ENCODE results near the gene STK25.

The STK25 gene

GRCh38 chr2:241491549-241492173 is 16.7 kb downstream of the STK25 start:
- H3K4me1 ChIP-seq (ENCODE audit: control insufficient read depth in 2 of 2, insufficient read depth in 1 of 2, low read depth in 1 of 2, low read length in 2 of 2): no peaks in the 10 kb centered on the region
- H3K79me1 ChIP-seq (ENCODE audit: low read depth, low read length): no peaks in the 10 kb centered on the region
- no peak for DNase-seq (ENCODE audit: low spot score)
- no peak overlapping the region for H3K14ac ChIP-seq (ENCODE audit: low read length)
- H3K27me3 ChIP-seq (ENCODE audit: control insufficient read depth in 3 of 3, insufficient read depth in 3 of 3, low read depth in 1 of 3, low read length in 3 of 3): no peaks in the 10 kb centered on the region
- WGBS, 2 donors (ENCODE audit: extremely low coverage in 2 of 2, insufficient read length in 2 of 2, insufficient replicate concordance in 1 of 2): no CpG with 5 or more reads among the region's 15 CpGs
- H4K8ac ChIP-seq (ENCODE audit: low read depth, low read length): no peak overlapping the region
- no peak overlapping the region for H3K4ac ChIP-seq (ENCODE audit: low read length)
- H2BK15ac ChIP-seq (ENCODE audit: low read length): no peak overlapping the region
- H2AK5ac ChIP-seq (ENCODE audit: low read depth, low read length): no peak overlapping the region
- no peak overlapping the region for H2BK120ac ChIP-seq (ENCODE audit: low read depth, low read length)
- H4K91ac ChIP-seq (ENCODE audit: low read depth, low read length, poor library complexity): no peak overlapping the region
- H3K23ac ChIP-seq (ENCODE audit: low read depth, low read length, poor library complexity): peak overlapping the region; percentile 1
- no peak overlapping the region for H3K9ac ChIP-seq (ENCODE audit: low read depth, low read length, poor library complexity)
- H2AFZ ChIP-seq (ENCODE audit: low read length): no peak overlapping the region
- H2BK12ac ChIP-seq (ENCODE audit: low read length): no peak overlapping the region
- peaks cover 0 to 2% of the 10 kb centered on the region in 2 donors for H3K9me3 ChIP-seq (replicated peaks in 1 of 2; ENCODE audit: control insufficient read depth in 2 of 2, insufficient read depth in 1 of 2, low read depth in 1 of 2, low read length in 2 of 2)
- peaks cover 27 to 44% of the 10 kb centered on the region in 2 donors for H3K36me3 ChIP-seq (replicated peaks in 1 of 2; ENCODE audit: control insufficient read depth in 2 of 2, insufficient read depth in 2 of 2, low read length in 2 of 2)
- no peak overlapping the region for H3K4me2 ChIP-seq (ENCODE audit: insufficient read depth, low read length, poor library complexity, severe bottlenecking)
- H2BK5ac ChIP-seq (ENCODE audit: low read length): no peak overlapping the region
- no peak overlapping the region for H3K27ac ChIP-seq (replicated peaks; ENCODE audit: low read length)
- no peak overlapping the region for H3K4me3 ChIP-seq (ENCODE audit: low read length in 2 of 2)
- no peak overlapping the region for H3K18ac ChIP-seq (ENCODE audit: low read length)

GRCh38 chr2:241490825-241491506 is 17.4 kb downstream of the STK25 start:
- no peak for DNase-seq (ENCODE audit: low spot score)
- peaks cover 20 to 37% of the 10 kb centered on the region in 2 donors for H3K36me3 ChIP-seq (replicated peaks in 1 of 2; ENCODE audit: control insufficient read depth in 2 of 2, insufficient read depth in 2 of 2, low read length in 2 of 2)
- H3K14ac ChIP-seq (ENCODE audit: low read length): no peak overlapping the region

GRCh38 chr2:241489733-241490680 is 18.4 kb downstream of the STK25 start:
- Histone ChIP-seq H4K8ac (ENCODE audit: low read depth, low read length) (peak overlapping the region; percentile 56), H3K4me2 (ENCODE audit: insufficient read depth, low read length, poor library complexity, severe bottlenecking) (no peak overlapping the region), H3K9ac (ENCODE audit: low read depth, low read length, poor library complexity) (peak overlapping the region; percentile 2), H4K91ac (ENCODE audit: low read depth, low read length, poor library complexity) (no peak overlapping the region), H2BK15ac (ENCODE audit: low read length) (no peak overlapping the region), H3K4me1 (ENCODE audit: control insufficient read depth in 2 of 2, insufficient read depth in 1 of 2, low read depth in 1 of 2, low read length in 2 of 2) (no peaks in the 10 kb centered on the region), H3K23ac (ENCODE audit: low read depth, low read length, poor library complexity) (peak overlapping the region; percentile 29), H3K18ac (ENCODE audit: low read length) (peak overlapping the region; percentile 28), H2AFZ (ENCODE audit: low read length) (no peak overlapping the region), H3K4ac (ENCODE audit: low read length) (no peak overlapping the region), H3K27ac (replicated peaks; ENCODE audit: low read length) (no peak overlapping the region), H3K9me3 (replicated peaks in 1 of 2; ENCODE audit: control insufficient read depth in 2 of 2, insufficient read depth in 1 of 2, low read depth in 1 of 2, low read length in 2 of 2) (peaks cover 0 to 3% of the 10 kb centered on the region in 2 donors), H3K36me3 (replicated peaks in 1 of 2; ENCODE audit: control insufficient read depth in 2 of 2, insufficient read depth in 2 of 2, low read length in 2 of 2) (peaks cover 10 to 27% of the 10 kb centered on the region in 2 donors), H2BK120ac (ENCODE audit: low read depth, low read length) (no peak overlapping the region), H2BK12ac (ENCODE audit: low read length) (peak overlapping the region; percentile 35), H2AK5ac (ENCODE audit: low read depth, low read length) (no peak overlapping the region), H3K4me3 (ENCODE audit: low read length in 2 of 2) (peak overlapping the region in 1 of 2 donors; percentile 7), H2BK5ac (ENCODE audit: low read length) (no peak overlapping the region), H3K14ac (ENCODE audit: low read length) (peak overlapping the region; percentile 32), H3K27me3 (ENCODE audit: control insufficient read depth in 3 of 3, insufficient read depth in 3 of 3, low read depth in 1 of 3, low read length in 3 of 3) (no peaks in the 10 kb centered on the region), H3K79me1 (ENCODE audit: low read depth, low read length) (no peaks in the 10 kb centered on the region)
- WGBS, 2 donors (ENCODE audit: extremely low coverage in 2 of 2, insufficient read length in 2 of 2, insufficient replicate concordance in 1 of 2): no CpG with 5 or more reads among the region's 15 CpGs
- no peak for DNase-seq (ENCODE audit: low spot score)

More at GRCh38 chr2:241490825-241491506, 17.4 kb downstream of the STK25 start:
- H2BK120ac ChIP-seq (ENCODE audit: low read depth, low read length): no peak overlapping the region
- H2BK5ac ChIP-seq (ENCODE audit: low read length): no peak overlapping the region
- H3K4me1 ChIP-seq (ENCODE audit: control insufficient read depth in 2 of 2, insufficient read depth in 1 of 2, low read depth in 1 of 2, low read length in 2 of 2): no peaks in the 10 kb centered on the region
- H3K9me3 ChIP-seq (replicated peaks in 1 of 2; ENCODE audit: control insufficient read depth in 2 of 2, insufficient read depth in 1 of 2, low read depth in 1 of 2, low read length in 2 of 2): peaks cover 0 to 3% of the 10 kb centered on the region in 2 donors
- no peak overlapping the region for H3K4ac ChIP-seq (ENCODE audit: low read length)
- H3K9ac ChIP-seq (ENCODE audit: low read depth, low read length, poor library complexity): no peak overlapping the region
- H3K4me3 ChIP-seq (ENCODE audit: low read length in 2 of 2): no peak overlapping the region
- no peak overlapping the region for H2AFZ ChIP-seq (ENCODE audit: low read length)
- H3K18ac ChIP-seq (ENCODE audit: low read length): peak overlapping the region; percentile 72
- H2AK5ac ChIP-seq (ENCODE audit: low read depth, low read length): no peak overlapping the region
- no peak overlapping the region for H4K8ac ChIP-seq (ENCODE audit: low read depth, low read length)
- H2BK12ac ChIP-seq (ENCODE audit: low read length): no peak overlapping the region
- H3K27me3 ChIP-seq (ENCODE audit: control insufficient read depth in 3 of 3, insufficient read depth in 3 of 3, low read depth in 1 of 3, low read length in 3 of 3): no peaks in the 10 kb centered on the region
- peak overlapping the region; percentile 61 for H3K23ac ChIP-seq (ENCODE audit: low read depth, low read length, poor library complexity)
- H3K4me2 ChIP-seq (ENCODE audit: insufficient read depth, low read length, poor library complexity, severe bottlenecking): no peak overlapping the region
- H3K27ac ChIP-seq (replicated peaks; ENCODE audit: low read length): no peak overlapping the region
- WGBS, 2 donors (ENCODE audit: extremely low coverage in 2 of 2, insufficient read length in 2 of 2, insufficient replicate concordance in 1 of 2): no CpG with 5 or more reads among the region's 16 CpGs
- no peaks in the 10 kb centered on the region for H3K79me1 ChIP-seq (ENCODE audit: low read depth, low read length)
- no peak overlapping the region for H4K91ac ChIP-seq (ENCODE audit: low read depth, low read length, poor library complexity)
- H2BK15ac ChIP-seq (ENCODE audit: low read length): no peak overlapping the region

All from neuronal stem cell (in vitro differentiated cells).